Measurements from ENCODE around the gene ADRA2C. TPM values are rescaled to one million over a fixed set of nuclear protein-coding genes. Genes with fewer than 3 reads are reported as not detected.

The ADRA2C gene
- total RNA-seq (2022; extraction: Qiagen RNA extraction; ENCODE audit: low read depth) = 5.9 to 15.9 TPM (median 11.4 TPM) in 5 replicates

GRCh38 chr4:3766036-3766784 lies at the start of gene ADRA2C:
TSS of gene ADRA2C (plus strand) at chr4:3766385. CDS start at chr4:3766607, 222 bp downstream.

Other genes starting within 250 kb of the ADRA2C start
- gene LRPAP1, start 234.0 kb upstream of the ADRA2C start, total RNA-seq (2022; extraction: Qiagen RNA extraction; ENCODE audit: low read depth) = 103 to 138 TPM (median 129 TPM) in 5 replicates